Erythroblast (primary cell): Measurements from ENCODE around the gene HOXB6.

Experiments
- DNase-seq, 2 experiments: peaks; one replicate each; lab custom pipeline; 2025; lab: John Stamatoyannopoulos, UW
- GATA1 ChIP-seq: IDR thresholded peaks from 2 replicates; pipeline ENCODE4 v1.6.1; 2011; ENCODE audit warnings: low read depth, mild to moderate bottlenecking, control low read depth, low read length, moderate library complexity
- POLR2A ChIP-seq: IDR thresholded peaks from 2 replicates; pipeline ENCODE4 v1.6.1; 2011; ENCODE audit warnings: mild to moderate bottlenecking, low read length

Gene HOXB6

DNA sequence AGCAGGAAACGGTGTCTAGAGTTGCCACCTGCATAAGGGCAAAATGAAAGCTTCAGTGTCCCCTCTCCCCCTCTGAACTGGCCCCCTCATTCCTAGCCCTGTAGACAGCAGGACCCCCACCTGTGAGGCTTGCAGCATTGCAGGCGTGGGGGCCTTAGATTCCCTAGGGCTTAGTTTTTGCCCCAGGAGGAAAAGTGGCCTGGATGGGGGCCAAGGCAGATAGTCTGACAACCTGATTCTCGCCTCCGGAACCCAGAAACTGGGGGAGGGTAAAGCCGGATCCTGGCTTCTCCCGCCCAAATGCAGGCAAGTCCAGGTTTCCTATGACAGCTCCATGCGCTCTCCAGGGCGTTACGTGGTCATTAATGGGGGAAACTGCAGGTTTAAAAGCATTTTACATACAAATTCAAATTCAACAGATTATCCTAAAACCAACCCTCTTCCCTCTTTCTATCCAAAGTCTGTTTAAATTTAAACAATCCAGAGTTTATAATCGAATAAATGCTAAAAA is 678 bp upstream of the HOXB6 start:
- TF ChIP-seq GATA1, result no peak
- TF ChIP-seq POLR2A, result no peak

DNA sequence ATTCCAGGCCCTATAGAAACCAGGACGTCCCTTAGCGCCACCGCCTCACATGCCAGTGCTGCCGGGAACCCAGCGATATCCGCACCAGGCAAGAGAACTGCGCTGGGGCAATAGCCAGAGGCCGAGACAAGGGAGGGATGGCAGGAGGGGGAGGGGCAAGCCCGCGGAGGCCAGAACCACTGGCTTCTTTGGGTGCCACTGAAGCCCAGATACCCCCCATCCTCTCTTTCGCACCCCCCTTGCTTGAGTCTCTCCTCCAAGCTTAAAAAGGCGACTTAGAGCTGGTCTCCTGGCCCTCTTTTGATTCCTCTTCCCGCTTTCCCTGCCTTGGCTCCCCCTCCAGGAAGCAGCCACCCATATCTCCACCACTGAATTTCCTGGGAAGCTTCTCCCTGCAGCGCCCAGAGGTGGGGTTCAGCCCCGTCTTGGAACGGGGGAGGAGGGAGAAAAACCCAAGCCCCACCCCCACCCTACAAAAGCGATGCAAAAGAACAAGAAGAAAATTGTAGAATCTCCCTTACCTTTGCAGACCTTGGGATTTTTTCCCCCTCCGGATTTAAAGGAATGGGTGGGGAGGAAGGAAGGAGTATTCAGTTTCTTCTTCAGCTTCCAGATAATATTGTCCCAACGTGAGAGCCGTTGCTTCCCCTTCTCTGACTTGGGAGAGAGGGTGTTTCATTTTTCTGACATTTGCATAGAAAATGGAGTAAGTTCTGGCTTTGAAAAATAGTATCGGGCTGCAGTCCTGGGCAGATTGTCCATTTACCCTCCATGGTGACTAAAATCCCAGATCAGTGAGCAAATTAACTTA is 622 bp downstream of the HOXB6 start:
- no peak for DNase-seq
- TF ChIP-seq GATA1 (no peak), POLR2A (no peak)

More for the DNA sequence above, 678 bp upstream of the HOXB6 start:
- no peak for DNase-seq

DNA sequence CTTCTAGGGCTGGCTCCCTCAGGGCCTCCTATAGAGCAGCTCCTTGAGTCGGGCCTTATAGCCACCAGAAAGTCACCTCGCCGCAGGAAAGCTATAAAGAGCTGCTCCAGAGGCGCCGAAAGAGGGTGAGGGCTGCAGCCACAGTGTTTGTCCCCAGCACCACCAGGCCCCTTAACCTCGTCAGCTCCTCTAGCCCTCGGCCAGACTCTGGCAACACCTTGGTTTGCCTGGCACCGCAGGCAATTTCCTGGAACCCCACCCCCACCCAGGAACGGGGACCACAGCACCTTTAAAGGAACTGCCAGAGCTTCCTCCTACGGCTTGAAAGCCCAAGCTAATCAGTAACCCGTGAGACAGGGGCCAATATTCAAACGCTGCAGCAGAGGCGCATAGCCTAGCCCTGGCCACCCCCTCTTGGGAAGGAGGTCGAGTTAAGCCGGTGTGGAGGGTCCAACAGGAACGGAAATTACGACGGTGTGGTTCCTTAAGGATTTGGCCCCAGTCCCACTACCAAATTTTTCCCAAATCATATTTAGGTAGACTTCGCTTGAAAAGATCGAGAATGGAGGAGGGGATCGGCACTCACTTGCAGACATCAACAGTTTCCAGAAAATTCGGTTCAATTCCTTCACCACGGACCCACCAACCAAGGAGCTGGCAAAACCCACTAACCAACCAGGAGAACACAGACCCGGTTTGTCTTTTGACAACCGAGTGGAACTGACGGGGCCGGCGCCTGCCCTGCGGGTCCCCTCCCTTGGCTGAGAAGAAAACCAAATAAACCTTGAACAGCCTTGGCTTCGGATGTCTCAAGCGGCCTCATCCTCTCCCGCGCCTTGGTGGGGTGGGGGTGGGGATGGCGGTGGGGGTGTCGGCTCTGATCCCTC is 3.0 kb downstream of the HOXB6 start:
- TF ChIP-seq GATA1, result no peak
- no peak for TF ChIP-seq POLR2A
- no peak for DNase-seq

DNA sequence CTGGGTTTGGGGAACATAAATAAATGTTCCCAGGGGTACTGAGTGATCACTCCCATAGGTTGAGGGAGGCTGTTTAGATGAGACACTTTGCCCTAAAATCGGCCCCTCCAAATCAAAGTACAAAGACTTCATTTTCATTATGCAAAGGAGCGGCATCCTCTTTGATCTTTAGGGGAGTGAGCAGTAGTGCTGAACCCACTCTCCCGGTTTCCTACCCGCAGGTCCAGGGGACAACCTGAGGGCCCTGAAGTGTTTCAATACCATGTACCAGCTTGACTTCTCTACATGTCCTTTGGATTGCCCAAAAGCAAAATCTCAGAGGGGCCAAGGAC is 3.6 kb downstream of the HOXB6 start:
- TF ChIP-seq GATA1 (no peak), POLR2A (no peak)
- no peak for DNase-seq

DNA sequence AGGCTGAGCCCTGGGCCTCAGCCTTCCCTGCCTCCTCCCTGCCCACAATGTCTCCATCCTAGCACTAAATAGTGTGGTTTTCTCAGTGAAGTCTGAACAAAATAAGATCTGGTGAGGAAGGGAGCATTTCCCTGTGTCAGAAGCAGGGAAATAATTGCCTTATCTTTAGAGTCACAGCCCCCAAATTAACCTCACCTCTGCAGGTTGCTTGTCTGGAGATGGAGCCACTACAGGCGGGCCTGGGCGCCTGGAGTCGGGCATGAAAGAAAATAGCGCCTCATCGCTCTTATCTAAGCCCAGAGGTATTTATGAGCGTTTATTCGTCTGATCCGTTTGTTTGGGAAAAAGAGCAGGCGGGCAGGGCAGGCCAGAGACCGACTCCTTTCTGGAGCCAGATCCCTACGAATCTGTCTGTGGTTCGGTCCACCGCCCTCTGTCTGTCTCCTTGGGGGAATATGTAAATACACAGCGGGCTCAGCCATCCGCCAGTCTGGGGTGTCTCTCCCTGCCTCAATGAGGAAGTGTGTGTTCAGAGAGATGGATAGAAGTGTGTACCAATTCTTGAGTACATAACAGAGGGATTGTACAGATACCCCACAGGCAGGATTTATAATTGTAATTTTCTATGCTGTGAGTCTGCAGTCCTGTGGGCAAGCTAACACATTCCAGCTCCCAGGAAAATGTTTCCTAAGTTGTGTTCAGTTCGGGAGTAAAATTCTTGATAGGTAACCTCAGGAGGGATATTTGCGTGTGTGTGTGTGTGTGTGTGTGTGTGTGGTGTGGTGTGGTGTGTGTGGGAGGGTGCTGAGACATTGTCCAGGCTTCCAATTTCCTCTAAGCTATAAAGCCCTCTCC is 4.3 kb downstream of the HOXB6 start:
- no peak for TF ChIP-seq GATA1
- no peak for TF ChIP-seq POLR2A
- DNase-seq, result no peak

DNA sequence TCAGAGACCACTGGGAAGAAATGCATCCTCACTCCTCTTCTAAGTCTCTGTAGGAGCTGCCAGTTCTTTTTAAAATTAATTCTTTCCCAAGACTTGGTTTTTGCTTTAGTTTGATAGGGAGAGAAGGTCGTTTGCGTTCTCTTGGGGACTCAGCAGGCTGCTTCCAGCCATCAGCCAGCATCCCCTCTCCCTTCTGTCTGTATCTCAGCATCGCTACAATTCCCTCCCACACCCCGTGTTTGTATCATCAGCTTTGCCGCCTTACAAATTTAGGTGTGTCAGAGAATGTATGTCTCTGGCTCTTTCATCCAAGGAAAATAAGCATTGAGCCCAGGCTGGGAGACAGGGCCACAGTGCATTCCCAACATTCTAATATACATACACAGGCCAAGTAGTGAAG is 5.4 kb downstream of the HOXB6 start:
- DNase-seq, result no peak

DNA sequence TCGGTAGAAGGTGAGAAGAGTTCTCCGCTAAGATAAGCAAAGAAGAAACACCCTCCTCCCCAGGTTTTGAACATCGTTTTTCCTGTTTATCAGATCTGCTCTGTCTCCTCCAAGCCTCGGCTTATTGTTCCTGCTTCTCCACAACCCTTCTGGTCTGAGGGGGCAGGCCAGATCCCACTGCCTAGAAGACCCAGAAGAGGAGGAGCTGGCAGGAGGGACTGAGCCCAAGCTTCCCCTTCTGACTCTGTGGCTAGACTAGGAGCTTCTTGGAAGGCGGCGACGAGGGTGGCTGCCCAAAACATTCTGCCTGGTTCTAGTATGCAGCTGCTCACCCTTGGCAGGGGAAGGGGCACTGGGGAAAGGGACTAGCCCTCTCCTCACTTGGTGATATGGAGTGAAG is 6.0 kb downstream of the HOXB6 start:
- no peak for DNase-seq
- TF ChIP-seq GATA1, result no peak
- TF ChIP-seq POLR2A, result no peak

More for the DNA sequence above, 5.4 kb downstream of the HOXB6 start:
- TF ChIP-seq POLR2A, result no peak
- no peak for TF ChIP-seq GATA1

DNA sequence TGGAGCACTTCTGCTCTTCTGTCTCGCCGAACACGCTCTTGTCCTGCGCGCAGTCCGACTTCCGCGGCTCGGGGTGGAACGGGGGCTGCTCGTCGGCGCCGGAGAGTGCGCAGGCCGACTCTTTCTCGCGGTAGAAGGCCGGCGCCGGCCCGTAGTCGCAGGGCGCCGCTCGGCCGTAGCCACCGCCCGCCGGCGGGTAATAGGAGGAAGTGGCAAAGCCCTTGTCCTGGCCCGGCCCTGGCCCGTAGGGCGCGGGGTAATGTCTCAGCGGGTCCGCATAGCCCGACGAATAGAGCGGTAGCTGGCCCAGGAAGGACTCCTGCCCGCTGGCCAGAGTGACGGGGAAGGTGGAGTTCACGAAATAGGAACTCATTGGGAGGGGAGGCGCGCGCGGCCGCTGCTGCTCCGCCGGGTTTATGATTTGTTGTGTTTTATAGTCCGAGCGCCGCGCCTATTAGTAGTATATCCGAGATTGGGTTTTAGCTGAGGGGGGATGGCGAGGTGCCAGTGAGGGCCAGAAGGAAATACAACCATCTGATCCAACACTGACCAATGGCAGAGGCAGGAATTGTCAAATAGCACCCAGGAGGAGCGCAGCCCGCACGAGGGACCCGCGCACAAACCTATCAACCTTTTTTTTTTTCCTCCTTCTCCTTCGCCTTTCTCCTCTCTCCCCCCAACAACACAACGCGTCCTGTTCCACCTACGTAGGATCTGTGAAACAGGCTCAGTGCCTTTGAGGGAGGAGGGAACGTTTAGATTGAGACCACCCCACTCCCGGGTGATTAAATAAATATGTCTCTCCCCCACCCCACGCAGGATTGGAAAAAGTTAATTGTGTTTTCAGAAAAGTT is 6.8 kb downstream of the HOXB6 start:
- TF ChIP-seq POLR2A, result no peak
- no peak for TF ChIP-seq GATA1
- peak; percentile 28 to 32 for DNase-seq

DNA sequence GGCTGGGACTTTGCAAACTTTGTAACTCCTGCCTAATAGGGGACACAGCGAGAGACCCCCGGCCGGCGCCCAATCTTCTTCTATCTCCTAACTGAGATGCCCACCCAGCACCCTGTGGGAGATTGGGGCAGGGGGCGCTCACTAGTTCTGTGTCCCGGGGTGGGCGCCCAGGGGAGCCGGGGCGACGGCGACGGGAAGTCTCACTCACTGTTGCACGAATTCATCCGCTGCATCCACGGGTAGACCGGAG is 7.3 kb downstream of the HOXB6 start:
- TF ChIP-seq GATA1, result no peak
- no peak for TF ChIP-seq POLR2A
- no peak for DNase-seq

DNA sequence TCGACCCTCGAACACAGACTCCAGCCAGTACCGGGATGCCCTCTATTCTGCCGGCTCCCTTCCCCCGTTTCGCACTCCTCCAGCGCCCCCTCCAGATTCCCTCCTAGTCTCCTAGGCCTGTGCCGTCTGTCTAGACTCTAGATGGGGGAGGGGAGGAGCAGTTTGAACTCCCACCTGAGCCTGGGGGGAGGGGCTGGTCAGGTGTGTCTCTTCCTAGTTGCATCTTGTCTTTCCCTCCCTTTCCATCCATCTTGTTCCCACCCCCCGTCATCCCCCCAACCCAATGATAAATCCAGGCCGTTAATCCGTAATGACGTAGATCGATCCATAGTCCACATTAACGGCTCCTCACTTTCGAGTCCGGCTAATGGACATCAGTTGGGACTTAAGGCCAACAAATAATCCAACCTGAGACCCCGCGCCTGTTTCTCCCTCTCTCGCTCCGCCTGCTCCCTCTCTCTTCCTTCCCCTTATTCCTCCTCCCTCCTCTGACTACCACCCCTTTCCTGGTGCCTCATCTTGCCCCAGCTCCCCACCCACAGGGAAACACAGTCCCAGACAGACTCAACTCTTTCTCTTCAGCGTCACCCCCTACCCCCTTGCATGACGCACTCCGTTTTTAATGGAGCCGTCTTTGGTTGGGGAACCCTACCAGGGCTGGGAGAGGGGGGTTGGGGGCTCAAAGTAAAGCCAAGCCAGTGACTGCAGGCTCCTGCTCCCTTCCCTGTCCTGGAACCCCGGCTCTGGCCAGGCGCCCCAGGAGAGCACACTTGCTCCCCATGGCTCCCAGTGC is 7.9 kb downstream of the HOXB6 start:
- DNase-seq, result no peak
- TF ChIP-seq GATA1, result no peak
- no peak for TF ChIP-seq POLR2A

DNA sequence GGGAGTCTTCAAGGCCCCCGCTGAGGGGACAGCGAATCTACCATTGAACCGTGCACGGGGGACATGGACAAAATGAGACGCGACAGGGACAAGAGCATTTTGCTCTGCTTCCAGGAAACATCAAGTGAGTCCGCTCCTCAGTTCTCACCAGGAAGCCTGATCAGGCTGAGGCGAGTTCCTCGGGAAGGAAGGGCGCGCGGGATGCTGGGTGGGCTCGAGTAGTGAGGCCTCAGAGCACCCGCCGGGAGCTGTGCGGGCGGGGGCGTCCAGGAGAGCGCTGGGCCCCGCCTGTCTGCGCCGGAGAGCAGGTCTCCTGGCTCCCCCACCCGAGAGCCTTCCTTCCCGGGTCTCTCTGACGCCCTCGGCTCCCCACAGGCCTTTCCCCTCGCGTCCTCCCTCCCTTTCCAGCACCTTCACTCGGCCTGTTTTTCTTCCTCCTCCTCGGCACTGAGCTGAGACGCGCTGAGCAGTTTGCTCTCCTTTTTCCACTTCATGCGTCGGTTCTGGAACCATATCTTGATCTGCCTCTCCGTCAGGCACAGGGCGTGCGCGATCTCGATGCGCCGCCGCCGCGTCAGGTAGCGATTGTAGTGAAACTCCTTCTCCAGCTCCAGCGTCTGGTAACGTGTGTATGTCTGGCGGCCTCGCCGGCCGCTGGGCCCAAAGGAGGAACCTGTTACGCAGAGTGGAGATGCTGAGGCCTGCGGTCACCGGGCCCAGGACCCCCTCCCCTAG is 8.6 kb downstream of the HOXB6 start:
- DNase-seq, result peak in 1 of 2 experiments; percentile 31
- TF ChIP-seq GATA1 (no peak), POLR2A (no peak)
